ENCODE data around the gene DAPK1.
"Not testable (repeated sequence)": the region's sequence is repeated elsewhere in the genome, so short reads cannot be mapped to it uniquely, and the experiment has no call there.

Gene DAPK1

DNA sequence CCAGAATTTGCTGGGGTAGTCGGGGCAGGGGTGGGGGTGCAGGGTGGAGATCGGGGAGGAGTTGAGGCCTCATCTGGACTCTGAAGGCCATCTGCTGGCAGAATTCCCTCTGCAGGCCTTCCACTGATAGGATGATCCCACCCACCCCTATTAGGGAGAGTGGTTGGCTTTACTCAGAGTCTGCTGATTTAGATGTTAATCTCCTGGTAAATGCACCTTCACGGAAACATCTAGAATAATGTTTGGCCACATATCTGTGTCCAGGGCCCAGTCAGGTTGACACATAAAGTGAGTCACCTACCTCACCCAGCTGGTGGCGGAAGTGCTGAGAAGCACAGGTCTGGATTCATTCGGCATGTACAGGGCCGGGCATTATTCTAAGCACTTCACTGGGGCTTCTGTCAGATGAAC is 50.0 kb downstream of the DAPK1 start:
- no peak for DNase-seq

DNA sequence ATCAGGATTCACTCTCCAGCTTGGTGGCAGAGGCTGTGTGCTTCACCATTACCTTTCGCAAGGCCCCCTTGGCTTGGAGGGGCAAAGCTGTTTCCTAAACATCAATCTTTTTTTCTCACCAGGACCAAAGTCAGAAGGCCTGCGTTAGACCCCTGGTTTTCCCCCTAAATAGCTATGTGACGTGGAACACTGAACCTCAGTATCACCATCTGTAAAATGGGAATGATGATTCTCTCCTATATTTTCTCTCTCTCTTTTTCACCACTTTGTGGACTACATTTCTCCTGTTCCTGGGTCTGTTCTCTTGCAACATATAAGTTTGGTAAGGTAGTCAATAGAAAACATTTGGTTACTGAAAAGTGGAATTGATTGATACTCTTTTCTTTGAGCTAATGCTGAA is 50.5 kb downstream of the DAPK1 start:
- DNase-seq = no peak

DNA sequence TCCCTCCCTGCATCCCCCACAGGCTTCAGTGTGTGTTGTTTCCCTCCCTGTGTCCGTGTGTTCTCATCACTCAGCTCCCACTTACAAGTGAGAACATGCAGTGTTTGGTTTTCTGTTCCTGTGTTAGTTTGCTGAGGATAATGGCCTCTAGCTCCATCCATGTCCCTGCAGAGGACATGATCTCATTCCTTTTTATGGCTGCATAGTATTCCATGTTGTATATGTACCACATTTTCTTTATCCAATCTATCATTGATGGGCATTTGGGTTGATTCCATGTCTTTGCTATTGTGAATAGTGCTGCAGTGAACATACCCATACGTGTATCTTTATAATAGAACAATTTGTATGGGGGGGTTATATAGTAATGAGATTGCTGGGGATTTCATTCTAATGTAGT is 51.4 kb downstream of the DAPK1 start:
- DNase-seq = not testable (repeated sequence)

DNA sequence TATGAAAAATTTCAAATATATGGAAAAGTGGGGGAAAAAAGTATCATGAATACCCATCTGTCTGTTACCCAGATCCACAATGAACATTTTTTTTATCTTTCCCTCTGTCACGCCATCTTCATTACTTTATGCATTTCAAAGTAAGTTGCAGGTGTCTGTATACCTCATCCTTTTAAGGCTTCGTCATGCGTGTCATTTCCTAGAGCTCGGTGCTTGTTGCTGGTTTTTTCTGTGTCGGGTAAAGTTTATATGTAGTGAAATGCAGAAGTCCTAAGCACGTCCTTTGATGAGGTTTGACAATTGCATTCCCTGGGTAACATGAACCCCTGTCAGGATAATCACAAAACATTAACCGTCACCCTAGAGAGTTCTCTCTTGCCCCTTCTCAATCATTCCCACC is 52.1 kb downstream of the DAPK1 start:
- no peak for DNase-seq

DNA sequence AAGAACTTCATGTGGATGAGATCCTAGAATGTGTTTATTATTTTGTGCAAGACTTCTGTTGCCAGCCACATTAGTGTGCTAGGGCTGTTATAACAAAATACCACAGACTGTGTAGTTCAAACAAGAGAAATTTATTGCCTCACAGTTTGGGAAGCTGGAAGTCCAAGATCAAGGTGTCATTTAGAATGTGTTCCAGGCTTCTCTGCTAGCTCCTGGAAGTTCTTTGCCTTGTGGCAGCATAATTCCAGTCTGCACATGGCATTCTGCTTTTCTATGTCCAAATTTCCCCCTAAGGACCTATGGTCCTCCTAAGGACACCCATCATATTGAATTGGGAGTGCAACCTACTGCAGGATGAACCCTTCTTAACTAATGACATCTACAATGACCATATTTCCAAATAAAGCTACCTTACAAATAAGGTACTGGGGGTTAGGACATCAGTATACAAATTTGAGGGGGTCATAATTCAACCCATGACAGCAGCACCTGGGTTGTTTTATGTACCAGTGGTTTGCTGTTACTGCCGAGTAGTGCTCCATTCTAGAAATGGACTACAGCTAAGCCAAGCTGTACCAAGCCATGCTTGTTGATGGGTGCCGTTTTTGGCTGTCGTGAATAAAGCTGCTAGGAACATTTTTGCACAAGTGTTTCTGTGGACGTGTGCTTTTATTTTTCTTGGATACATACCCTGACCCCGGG is 52.7 kb downstream of the DAPK1 start:
- no peak for DNase-seq

DNA sequence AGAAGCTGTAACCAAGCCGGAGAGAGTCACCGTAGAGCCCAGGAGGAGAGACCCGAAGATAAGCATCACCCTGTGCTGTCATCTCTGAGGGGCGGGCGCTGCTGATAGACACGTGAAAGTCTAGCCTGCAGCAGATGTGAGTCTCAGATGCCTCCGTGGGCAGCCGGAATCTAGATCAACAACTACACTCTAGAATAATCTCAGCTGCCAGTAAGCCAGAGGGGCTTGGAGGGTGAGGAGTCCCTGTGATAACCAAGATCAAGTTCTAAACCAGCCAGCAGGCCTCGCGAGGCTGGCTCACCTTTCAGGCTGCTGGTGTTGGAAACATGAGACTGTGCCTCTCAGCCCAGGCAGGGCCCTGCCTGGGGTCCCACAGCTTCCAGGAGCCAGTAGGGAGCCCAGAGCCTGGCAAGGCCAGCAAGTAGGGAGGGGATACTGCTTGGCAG is 54.1 kb downstream of the DAPK1 start:
- no peak for DNase-seq

DNA sequence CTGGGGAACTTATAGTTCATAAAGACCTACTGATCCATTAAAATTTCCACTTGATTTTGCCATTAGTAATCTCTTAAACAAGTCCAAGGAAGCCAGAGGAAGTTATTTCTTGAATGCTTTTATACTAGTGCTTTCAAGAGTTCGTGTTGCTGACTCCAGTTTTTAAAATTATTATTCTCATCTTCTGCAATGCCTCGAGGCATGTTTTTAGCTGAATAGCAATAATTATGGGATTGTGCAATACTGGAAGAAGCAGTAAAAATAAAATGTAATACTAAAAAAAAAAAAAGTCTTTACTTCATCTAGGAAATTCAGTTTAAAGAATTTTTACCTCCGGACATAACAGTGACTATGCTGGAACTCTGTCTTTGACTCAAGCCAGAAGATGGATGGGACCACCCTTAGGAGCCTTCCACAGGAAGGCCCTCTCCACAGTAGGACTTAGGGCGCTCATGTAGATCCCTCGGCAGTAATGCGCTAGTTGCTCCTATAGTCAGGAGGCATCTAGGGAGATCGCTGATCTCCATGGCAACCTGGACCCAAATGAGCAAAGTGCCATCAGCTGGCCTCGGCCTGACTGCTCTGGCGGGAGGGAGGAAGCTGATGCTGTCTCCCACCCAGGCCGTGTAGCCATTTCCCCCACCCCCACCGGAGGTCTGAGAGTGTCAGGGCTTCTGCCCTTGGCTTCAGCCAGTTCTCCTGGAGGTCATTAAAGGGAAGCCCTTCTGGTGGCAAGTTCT is 56.7 kb downstream of the DAPK1 start:
- no peak for DNase-seq

DNA sequence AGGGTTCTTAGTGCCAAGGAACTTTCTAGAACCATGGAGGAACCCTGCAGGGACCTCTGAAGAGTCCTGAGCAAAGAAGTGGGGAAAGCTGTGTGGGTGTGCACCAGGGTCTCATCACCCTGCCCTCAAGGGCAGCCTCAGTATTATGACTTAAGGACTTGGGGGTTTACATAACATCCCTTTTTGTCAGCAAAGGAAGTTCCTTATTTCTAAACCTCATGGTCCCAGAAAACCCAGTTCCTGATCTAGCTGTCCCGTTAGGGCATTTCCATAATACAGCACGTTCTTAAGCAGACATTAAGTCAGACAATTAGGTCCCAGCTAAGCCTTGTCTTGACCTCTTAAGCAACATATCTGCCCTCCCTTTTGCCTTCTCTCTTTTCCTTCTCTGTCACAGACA is 57.3 kb downstream of the DAPK1 start:
- DNase-seq = no peak

DNA sequence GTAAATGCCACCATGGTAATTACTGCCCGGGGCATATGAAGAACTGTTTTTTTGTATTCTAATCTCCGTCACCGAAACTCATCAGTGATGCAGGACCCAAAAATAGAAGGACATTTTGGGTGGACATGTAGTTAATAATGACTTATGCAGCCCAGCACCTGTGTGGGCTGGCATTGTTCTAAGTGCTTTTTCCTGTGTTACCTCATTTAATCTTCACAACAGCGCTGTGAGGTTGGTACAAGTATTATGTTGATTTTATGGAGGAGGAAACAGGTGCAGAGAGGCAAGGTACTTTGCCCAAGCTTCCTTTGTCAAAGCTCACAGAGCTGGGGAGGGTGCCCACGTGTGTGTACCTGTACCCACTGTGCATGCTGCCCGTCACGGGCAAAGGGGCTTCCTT is 58.4 kb downstream of the DAPK1 start:
- DNase-seq = no peak

DNA sequence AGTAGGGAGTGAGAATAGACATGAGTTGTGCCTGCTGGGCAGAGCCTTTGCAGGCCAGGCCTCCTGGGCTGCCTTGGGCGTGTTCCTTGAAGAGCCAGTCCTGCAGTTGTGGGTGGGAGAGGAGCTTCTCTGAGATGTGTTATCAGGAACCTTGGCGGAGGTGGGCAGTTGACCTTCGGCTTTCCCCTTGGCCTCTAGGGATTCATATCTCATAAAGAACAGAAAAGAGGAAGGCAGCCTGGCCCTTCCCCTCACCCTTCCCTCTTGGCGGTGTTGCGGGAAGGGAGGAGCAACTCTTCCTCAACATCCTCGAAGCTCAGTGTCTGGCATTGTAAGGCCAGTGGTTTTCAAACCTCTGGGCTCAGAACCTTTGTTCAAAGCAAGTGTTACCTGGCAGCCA is 59.2 kb downstream of the DAPK1 start:
- no peak for DNase-seq

DNA sequence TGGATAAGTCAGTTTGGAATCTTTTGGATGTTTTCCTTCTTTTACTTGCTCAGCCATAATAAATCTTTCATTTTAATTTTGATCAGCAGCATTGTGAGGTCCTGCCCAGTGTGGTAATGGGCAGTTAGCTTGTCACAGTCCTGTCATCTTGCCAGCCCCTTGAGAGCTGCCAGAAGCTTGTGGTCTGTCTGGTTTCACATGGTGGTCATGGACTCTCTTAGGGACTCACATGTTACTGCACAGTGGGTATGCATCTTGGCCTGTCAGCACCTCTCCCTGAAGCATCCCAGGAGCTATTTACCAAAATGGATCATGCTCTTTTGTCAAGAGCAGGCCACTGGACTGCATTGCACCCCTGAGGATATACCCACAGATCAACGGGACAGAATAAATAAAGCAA is 60.3 kb downstream of the DAPK1 start:
- no peak for DNase-seq

DNA sequence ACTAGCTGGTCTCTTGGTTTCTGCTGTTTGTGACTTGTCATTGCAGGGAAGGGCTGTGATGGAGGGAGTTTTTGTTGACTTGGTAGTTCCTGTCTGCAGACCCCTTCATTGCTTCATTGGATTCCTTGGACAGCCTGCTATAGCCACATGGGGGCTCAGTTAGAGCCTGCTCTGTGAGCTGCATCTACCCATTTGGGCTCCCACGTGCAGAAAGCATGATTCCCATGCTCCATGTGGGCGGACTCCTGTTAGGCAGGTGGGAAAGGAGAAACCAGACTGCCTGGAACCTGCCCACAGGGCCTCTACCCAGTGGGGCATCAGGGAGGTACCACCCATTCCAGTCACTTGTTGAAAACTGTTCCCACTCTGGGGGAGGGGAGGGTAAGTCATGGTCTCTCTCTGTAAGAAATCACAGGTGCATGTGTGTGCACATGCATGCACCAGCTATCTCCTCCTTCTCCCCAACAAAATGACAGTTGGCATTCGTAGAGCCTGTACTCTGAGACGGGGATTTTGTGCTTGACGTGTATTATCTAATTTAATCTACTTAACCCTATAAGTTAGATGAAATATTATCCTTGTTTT is 61.0 kb downstream of the DAPK1 start:
- no peak for DNase-seq

DNA sequence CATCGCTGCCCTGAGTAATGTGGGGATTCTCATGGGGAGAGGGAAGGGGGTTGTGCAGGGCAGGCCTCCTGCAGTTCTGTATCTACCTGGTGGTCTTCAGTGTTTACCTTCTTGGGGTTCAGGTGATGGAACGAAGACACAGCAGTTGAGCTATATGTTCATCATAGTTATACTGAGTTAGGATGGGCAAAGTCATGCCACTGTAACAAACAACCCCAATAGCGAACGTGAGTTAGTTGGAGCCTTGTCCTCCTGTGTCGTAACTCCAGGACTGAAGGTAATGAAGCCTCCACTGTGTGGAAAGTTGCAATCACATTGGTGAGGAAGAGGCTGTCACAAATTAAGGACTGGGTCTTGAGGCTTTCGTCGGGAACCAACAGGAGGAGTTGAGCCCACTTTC is 64.4 kb downstream of the DAPK1 start:
- no peak for DNase-seq

DNA sequence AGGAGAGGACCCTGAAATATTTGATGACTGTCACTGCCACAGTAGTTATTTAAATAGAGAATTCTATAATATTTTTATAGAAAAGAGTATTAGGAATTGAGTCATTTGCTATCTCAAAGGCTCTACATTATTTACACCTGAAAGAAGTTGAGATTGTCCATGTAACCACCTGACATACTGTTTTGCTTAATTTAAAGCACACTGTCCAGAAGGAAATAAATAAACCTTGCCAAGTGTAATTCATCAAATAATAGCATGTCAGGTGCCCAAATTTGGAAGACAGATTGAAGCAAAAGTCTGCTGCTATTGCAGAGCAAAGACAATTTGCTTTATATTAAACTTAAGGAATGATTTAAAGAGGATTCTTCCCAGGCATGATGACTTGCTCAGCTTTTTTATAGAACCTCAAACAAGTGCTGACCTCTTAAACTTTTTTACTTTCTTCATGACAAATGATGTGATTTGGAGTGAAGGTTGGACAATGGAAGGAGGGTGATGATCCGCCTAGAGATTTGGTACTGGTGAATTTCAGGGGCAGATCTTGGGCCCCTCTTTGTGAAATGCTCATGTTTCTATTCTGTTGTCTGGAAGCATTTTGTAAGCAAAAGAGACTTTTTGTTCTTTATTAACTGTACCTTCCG is 65.0 kb downstream of the DAPK1 start:
- no peak for DNase-seq

DNA sequence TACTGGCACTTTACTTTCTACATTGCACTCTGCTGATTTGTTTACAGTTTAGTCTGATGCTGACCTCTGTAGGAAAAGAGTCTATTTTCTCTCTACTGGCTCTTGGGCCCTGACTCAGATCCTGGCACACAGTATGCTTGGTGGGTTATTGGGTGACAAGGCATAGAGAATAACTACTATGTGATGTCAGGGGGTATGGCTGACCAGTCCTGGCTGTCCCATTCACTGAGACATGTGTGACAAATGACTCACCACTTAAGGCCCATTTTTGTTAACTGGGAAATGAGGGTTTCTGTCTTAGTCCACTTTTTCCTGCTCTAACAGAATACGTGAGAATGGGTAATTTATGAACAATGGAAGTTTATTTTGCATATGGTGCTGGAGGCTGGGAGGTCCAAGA is 66.4 kb downstream of the DAPK1 start:
- DNase-seq = no peak

DNA sequence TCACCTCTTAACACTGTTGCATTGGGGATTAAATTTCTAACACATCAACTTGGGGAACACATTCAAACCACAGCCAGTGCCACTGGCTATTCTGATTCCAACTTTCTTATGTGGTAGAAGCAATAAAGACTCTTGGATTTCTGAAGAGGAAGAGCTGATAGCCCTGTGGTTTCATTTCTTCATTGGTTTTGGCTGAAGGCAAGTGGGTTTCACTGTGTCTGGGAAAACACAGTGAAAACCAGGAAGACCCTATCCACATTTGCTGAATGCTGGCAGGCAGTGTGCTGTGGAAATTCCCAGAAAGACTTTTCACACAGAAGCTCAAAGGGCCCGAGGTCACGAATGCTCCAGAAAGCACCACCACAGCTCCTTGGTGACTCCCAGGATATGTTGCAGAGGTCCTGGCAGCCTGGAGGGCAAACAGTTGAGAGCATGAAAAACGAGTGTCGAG is 67.1 kb downstream of the DAPK1 start:
- DNase-seq = no peak

DNA sequence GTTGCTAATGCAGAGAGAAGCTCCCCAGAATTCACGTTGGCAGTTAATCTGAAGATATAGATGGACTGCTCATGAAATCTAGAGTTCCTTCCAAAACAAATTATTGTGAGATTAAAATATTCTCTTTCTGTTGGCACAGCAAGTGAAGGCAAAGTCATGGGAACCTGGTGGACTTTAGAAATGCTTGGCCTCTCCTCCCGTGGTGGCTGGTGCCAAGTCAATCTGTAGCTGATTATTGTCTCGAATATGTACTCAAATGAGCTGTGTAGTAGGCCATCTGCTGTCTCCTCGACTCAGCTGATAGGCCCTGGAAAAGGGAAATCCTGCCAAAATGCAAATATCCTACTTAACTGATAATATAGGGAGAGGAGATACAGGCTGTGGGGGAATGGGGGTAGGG is 69.3 kb downstream of the DAPK1 start:
- no peak for DNase-seq

DNA sequence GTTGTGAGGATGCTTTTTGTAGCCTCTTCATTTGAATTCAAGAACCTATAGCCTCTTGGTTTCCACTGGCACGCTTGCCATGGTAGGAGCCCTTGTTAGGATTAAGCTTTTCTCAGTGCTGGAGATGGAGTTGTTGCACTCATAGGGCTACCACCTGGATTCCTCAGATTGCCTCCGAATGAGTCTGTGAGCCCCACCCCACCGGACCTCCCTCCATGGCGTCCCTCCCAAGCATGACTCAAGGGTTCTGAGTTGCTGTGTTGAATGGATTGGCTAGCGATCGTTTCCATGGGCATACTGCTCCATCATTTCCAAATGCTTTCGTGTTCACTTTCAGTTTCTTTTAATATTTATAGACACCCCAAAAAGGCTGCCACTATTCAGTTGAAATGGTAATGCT is 69.9 kb downstream of the DAPK1 start:
- DNase-seq = no peak

DNA sequence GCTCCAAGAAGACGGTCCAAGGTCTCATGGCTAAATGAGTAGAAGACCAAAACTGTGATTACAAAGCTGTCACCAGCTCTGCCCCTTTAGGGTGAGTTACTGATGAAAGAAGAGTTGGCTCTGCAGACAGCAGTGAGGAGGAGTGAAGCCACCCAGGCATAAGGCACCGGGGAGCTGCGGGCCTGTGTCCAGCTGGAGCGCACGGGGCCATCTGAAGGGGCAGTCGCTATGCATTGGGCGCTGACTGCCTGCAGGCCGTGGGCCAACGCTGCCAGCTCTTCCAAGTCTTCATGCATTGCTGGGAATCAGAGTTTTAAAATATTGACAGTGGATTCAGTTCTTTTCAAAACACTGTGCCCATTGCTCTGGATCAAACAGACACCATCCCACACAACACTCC is 70.3 kb downstream of the DAPK1 start:
- DNase-seq = no peak

DNA sequence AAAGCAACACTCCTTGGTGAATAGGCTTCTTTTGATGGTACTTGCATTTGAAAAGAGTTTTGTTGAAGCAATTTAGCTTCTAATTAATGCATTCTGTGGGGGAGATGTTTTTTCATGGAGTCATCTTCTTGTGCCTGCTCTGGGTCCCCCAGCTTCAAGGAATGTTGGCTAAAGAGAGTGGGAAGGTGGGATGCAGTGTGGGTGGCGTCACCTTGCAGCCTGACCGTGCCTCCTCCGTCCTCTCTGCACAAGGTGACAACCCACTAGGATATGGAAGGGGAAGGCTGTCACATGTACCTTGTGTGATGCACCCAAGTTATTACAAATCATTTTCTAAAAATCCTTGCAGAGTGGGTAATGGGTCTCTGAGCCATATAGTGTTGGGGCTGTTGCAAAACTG is 70.7 kb downstream of the DAPK1 start:
- DNase-seq = no peak

DNA sequence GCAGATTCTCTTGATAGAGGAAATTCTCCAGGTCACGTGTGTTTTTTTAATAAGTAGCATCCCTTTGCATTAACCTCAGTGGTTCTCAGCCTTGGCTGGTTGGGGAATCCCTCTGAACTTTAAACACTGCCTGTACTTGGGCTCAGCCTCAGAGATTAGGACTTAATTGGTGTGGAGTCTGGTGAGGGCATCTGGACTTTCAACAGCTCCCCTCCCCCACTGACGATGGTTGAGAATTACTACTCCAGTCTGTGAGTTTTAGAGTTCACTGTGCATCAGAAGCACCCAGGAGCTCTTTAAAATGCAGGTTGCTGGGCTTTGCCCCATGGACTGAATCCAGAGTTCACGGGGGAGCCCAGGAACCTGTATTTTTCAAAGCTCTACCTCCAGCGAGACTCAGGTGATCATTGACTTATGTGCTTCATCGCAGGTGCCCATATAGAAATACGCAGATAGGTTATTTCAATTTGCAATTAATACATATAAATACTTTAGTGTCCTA is 71.4 kb downstream of the DAPK1 start:
- no peak for DNase-seq

DNA sequence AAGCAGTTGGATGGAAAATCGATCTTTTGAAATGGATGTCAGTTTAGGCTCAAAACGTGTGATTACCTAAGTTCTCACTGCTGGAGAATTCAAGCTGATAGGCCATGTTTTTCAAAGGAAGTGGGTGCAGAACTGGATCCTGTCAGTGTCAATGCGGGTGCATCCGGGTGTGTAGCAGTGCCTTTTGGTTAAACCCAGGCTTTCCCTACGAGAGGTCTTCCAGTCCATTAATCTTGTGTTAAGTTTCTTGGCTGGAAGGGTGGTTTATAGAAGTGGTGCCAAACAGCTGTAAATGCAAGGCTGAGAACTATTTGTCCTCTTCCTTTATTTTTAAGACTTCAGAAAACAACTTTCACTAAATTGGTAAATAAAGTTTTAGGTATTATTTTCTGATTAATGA is 71.9 kb downstream of the DAPK1 start:
- DNase-seq = no peak
